ENCODE measurements around the gene PARK7. TPM values are rescaled to one million over a fixed set of nuclear protein-coding genes. Genes with fewer than 3 reads are reported as not detected.

Gene PARK7
- total and polyA plus RNA-seq, 4 donors, result 178 to 435 (median 375) TPM

DNA sequence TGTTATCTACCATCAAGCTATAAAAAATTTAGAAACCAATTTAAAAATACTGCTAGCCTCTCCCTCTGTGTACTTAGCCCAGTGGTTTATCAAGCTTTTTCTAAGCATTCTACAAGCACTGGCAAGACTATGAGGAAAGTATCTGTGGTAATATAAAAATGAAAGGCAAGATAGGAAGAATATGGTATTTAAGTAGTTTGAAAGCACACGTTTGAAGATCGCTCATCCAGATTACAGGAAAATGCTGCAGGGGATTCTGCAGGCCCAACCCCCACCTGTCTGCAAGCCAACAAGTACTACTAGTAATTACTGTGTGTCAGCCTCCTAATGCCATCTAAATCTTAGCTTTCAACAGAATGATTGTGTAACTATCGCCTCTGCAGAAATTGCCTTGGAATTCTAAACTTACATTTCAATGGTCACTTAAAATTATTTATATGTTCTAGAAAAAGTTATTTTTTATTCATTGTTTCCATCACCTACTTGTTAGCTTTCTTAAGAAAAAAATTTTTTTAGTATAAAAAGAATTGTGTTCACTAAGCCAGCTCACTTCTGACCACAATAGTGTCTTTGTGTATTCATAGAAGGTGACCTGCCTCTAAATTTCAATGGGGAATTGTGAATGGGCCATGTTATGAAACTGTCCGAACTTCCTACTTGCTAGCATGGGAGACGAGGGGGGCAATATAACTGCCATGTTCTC is 56.1 kb downstream of the PARK7 start:
- Histone ChIP-seq H3K27me3 (ENCODE audit: control insufficient read depth, insufficient read depth, low read length) (no peaks in the 10 kb centered on the region), H3K4me1 (ENCODE audit: control insufficient read depth, insufficient read depth, low read length) (peaks cover 10% of the 10 kb centered on the region), H3K9me3 (ENCODE audit: control insufficient read depth, insufficient read depth, low read length) (no peaks in the 10 kb centered on the region), H3K4me3 (ENCODE audit: low read depth, low read length) (no peak overlapping the region), H3K27ac (ENCODE audit: low read depth, low read length) (peak overlapping the region; percentile 67), H3K36me3 (ENCODE audit: control insufficient read depth, insufficient read depth, low read length) (peaks cover 9% of the 10 kb centered on the region)
- DNase-seq (ENCODE audit: low read depth in 4 of 6, low spot score in 6 of 6), result peak in 2 of 6 donors; percentile 48 to 59
- no CpG with 5 or more reads among the region's 5 CpGs for WGBS (ENCODE audit: insufficient coverage)

DNA sequence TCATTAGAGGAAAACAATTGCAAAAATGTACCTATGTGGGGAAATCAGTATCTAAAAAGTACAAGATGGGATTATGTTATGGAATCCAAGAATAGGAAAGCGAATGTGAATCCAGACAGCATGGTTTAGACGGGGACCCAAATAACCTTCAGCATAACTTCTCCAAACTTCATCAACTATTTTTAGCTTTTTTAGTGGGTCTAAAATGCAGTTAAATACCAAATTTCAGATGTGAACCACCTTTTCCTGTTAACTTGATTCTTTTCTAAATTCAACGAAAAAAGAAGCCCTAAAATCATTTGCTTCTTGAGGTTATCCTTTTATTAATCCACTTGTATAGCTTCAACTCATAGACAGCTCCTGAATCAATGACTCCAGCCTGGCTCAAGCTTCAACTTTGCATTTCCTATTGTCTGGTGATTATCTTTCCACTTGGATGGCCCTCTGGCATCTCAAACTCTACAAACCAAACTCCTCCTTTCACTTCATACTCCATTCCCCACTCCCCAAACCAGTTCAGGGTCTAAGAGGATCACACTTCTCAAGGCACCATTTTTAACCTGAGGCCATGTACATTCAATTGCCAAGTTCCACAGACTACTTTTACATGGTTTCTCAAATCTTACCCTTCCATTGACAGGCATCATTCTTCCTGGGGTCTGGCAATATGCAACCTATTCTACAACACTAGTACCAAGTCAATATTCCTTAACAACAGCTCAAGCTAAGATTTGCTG is 57.1 kb downstream of the PARK7 start:
- DNase-seq (ENCODE audit: low read depth in 4 of 6, low spot score in 6 of 6), result no peak
- H3K4me3 ChIP-seq (ENCODE audit: low read depth, low read length), result peak overlapping the region; percentile 6

DNA sequence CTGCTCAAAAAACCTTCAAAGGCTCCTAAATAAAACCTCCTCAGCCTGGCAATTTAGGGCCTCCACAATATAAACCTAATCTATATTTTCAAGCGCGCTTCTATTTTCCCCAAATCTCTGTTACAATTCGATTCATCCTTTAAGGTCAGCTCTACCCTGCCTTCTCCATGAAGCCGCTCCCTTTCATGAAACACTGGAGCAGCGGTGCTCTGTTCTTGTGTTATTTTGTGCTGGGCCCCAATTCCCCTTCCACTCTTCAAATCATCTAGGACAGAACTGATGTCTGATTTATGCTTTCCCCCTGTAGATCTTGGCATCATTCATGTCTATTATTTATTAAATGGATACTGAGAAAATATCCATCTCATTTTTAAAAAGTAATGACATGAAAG is 57.7 kb downstream of the PARK7 start:
- Histone ChIP-seq H3K4me1 (ENCODE audit: control insufficient read depth, insufficient read depth, low read length) (peaks cover 10% of the 10 kb centered on the region), H3K27me3 (ENCODE audit: control insufficient read depth, insufficient read depth, low read length) (no peaks in the 10 kb centered on the region), H3K27ac (ENCODE audit: low read depth, low read length) (peak overlapping the region; percentile 65), H3K4me3 (ENCODE audit: low read depth, low read length) (peak overlapping the region; percentile 6), H3K36me3 (ENCODE audit: control insufficient read depth, insufficient read depth, low read length) (no peaks in the 10 kb centered on the region), H3K9me3 (ENCODE audit: control insufficient read depth, insufficient read depth, low read length) (no peaks in the 10 kb centered on the region)
- 66% methylated on average over 5 of the region's 5 CpGs for WGBS (ENCODE audit: insufficient coverage)
- DNase-seq (ENCODE audit: low read depth in 4 of 6, low spot score in 6 of 6), result no peak

More for the DNA sequence above, 57.1 kb downstream of the PARK7 start:
- Histone ChIP-seq H3K36me3 (ENCODE audit: control insufficient read depth, insufficient read depth, low read length) (peaks cover 2% of the 10 kb centered on the region), H3K27ac (ENCODE audit: low read depth, low read length) (peak overlapping the region; percentile 65), H3K27me3 (ENCODE audit: control insufficient read depth, insufficient read depth, low read length) (no peaks in the 10 kb centered on the region), H3K4me1 (ENCODE audit: control insufficient read depth, insufficient read depth, low read length) (peaks cover 10% of the 10 kb centered on the region), H3K9me3 (ENCODE audit: control insufficient read depth, insufficient read depth, low read length) (no peaks in the 10 kb centered on the region)
- WGBS (ENCODE audit: insufficient coverage), result 25% methylated on average over 1 of the region's 3 CpGs

DNA sequence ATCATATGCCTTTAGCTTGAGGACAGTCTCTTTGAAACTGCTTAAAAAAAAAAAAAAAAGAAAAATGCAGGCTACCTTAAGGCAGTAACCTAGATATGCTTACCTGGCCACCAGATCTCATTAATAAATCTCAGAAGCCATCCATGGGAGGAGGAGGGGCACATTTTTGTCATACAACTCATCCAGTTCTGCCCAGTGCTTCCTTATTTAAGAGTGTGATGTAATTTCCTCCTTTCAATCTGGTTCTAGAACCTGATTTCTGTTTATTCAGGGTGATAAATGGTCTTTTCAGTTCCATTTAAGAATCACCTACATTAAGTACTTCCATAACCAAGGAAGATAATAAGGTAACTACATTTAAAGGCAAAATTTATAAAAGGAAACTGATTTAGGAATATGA is 58.5 kb downstream of the PARK7 start:
- Histone ChIP-seq H3K4me3 (ENCODE audit: low read depth, low read length) (no peak overlapping the region), H3K9me3 (ENCODE audit: control insufficient read depth, insufficient read depth, low read length) (no peaks in the 10 kb centered on the region), H3K36me3 (ENCODE audit: control insufficient read depth, insufficient read depth, low read length) (no peaks in the 10 kb centered on the region), H3K4me1 (ENCODE audit: control insufficient read depth, insufficient read depth, low read length) (peaks cover 10% of the 10 kb centered on the region), H3K27me3 (ENCODE audit: control insufficient read depth, insufficient read depth, low read length) (no peaks in the 10 kb centered on the region), H3K27ac (ENCODE audit: low read depth, low read length) (peak overlapping the region; percentile 65)
- DNase-seq (ENCODE audit: low read depth in 4 of 6, low spot score in 6 of 6), result no peak

DNA sequence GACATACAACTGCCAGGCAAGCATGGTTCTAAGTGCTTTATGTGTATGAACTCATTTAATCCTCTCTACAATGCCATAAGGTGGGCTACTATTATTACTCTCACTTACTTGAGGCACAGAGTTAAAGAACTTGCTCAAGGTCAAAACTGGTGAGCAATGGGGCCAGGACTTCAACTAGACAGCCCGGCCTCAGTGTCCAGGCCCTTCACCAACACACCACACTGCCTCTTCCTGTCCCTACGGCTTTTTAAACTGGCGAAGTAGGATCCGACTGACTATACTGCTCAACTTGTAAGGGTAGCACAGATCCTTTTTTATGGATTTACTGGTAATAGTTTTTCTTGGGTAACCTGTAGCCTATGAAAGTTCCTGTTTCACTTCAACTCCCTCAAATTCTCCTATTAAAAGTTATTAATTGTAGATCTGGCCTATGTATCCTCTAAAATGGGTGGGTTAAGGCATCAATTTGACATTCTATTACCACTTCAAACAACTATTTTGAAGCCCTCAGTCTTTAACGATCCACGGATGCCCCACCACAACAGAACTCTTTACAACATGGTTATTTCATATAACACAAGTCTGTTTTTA is 60.3 kb downstream of the PARK7 start:
- H3K4me3 ChIP-seq (ENCODE audit: low read depth, low read length), result peak overlapping the region; percentile 73
- H3K9me3 ChIP-seq (ENCODE audit: control insufficient read depth, insufficient read depth, low read length), result no peaks in the 10 kb centered on the region
- no peaks in the 10 kb centered on the region for H3K27me3 ChIP-seq (ENCODE audit: control insufficient read depth, insufficient read depth, low read length)
- peaks cover 12% of the 10 kb centered on the region for H3K4me1 ChIP-seq (ENCODE audit: control insufficient read depth, insufficient read depth, low read length)
- WGBS (ENCODE audit: insufficient coverage), result 50% methylated on average over 2 of the region's 6 CpGs
- no peak for DNase-seq (ENCODE audit: low read depth in 4 of 6, low spot score in 6 of 6)
- no peaks in the 10 kb centered on the region for H3K36me3 ChIP-seq (ENCODE audit: control insufficient read depth, insufficient read depth, low read length)
- H3K27ac ChIP-seq (ENCODE audit: low read depth, low read length), result no peak overlapping the region

DNA sequence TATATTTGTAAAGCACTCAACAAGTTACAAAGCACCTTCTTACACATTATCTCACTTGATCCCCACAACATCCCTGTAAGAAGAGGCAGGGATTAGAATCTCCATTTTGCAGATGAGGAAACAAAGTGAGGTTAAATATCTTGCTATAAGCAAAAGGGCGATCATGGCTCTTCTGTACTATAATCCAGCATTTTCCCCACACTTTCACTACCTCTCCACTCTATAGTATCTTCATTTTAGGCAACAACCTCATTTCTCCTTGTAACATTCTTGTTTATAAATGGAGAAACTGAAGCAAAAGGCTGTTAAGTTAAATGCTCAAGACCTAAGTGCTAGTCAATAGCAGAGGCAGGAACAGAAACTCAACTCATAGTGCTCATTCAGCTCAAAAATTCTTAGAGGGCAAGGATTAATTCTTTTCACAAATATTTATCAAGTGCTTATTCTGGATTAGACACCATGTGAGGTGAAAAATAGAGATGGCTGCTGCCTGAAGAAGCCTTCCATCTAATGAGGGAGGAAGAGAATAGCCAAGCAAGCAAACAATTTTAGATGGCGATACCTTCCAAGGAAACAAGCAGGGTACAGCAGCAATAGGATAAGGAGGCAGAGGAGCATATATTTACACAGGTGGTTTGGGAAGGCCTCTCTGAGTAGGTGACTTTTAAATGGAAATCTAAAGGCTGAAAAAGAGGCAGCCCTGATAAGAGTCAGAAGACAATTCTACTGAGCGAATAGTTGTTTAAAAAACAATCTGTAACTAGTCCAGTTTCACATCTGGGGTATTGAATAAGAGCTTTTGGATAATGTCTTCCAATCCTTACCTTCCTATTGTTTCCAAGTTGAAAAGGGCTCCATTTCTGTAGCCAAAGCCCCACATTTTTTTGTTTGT is 61.1 kb downstream of the PARK7 start:
- Histone ChIP-seq H3K9me3 (ENCODE audit: control insufficient read depth, insufficient read depth, low read length) (no peaks in the 10 kb centered on the region), H3K4me3 (ENCODE audit: low read depth, low read length) (peak overlapping the region; percentile 73), H3K36me3 (ENCODE audit: control insufficient read depth, insufficient read depth, low read length) (no peaks in the 10 kb centered on the region), H3K27me3 (ENCODE audit: control insufficient read depth, insufficient read depth, low read length) (no peaks in the 10 kb centered on the region), H3K4me1 (ENCODE audit: control insufficient read depth, insufficient read depth, low read length) (peaks cover 19% of the 10 kb centered on the region), H3K27ac (ENCODE audit: low read depth, low read length) (peak overlapping the region; percentile 78)
- no peak for DNase-seq (ENCODE audit: low read depth in 4 of 6, low spot score in 6 of 6)
- WGBS (ENCODE audit: insufficient coverage), result 63% methylated on average over 1 of the region's 3 CpGs

DNA sequence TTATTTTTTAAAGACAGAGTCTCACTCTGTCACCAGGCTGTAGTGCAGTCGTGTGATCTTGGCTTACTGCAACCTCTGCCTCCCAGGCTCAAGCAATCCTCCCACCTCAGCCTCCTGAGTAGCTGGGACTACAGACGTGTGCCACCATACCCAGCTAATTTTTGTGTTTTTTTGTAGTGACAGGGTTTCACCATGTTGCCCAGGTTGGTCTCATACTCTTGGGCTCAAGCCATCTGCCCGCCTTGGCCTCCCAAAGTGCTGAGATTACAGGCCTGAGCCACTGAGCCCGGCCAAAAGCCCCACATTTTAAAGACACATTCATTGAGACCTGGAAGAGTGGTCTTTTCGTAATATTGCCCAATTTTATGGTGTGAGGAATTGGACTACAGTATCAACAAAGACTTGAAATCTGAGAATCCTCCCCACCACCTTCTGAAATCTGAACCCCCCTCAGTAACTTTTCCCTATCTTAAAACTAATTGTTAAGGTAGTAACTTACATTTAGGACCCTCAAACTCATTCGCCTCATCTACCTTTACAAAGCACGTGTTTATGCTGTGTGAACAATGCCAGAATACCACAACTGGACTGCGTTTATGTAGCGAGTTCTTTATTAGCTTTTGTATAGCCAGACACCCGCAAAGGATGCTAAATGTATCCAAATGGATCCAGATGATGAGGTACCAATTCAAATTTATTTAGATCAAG is 61.9 kb downstream of the PARK7 start:
- WGBS (ENCODE audit: insufficient coverage), result 64% methylated on average over 3 of the region's 10 CpGs
- DNase-seq (ENCODE audit: low read depth in 4 of 6, low spot score in 6 of 6), result no peak
- peaks cover 19% of the 10 kb centered on the region for H3K4me1 ChIP-seq (ENCODE audit: control insufficient read depth, insufficient read depth, low read length)
- peak overlapping the region; percentile 73 for H3K4me3 ChIP-seq (ENCODE audit: low read depth, low read length)
- no peaks in the 10 kb centered on the region for H3K36me3 ChIP-seq (ENCODE audit: control insufficient read depth, insufficient read depth, low read length)
- no peaks in the 10 kb centered on the region for H3K9me3 ChIP-seq (ENCODE audit: control insufficient read depth, insufficient read depth, low read length)
- peak overlapping the region; percentile 78 for H3K27ac ChIP-seq (ENCODE audit: low read depth, low read length)
- H3K27me3 ChIP-seq (ENCODE audit: control insufficient read depth, insufficient read depth, low read length), result no peaks in the 10 kb centered on the region

DNA sequence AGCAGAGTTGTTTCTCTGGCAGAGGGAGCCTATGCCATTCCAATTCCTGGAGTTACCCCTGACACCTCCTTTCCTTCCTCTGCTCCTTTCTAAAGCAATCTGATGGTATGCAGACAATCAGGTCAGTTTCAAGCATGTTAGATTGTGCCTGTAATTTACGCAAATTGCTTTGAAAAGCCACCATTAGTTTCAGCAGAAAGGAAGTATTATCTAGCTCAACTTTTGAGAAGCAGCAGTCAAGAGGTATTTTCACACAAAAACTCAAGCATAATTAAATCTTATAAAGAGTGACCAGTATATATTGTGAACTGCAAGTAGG is 62.4 kb downstream of the PARK7 start:
- H3K9me3 ChIP-seq (ENCODE audit: control insufficient read depth, insufficient read depth, low read length), result no peaks in the 10 kb centered on the region
- peaks cover 19% of the 10 kb centered on the region for H3K4me1 ChIP-seq (ENCODE audit: control insufficient read depth, insufficient read depth, low read length)
- 60% methylated on average over 1 of the region's 1 CpG for WGBS (ENCODE audit: insufficient coverage)
- no peak for DNase-seq (ENCODE audit: low read depth in 4 of 6, low spot score in 6 of 6)
- H3K27me3 ChIP-seq (ENCODE audit: control insufficient read depth, insufficient read depth, low read length), result no peaks in the 10 kb centered on the region
- peak overlapping the region; percentile 73 for H3K4me3 ChIP-seq (ENCODE audit: low read depth, low read length)
- peak overlapping the region; percentile 78 for H3K27ac ChIP-seq (ENCODE audit: low read depth, low read length)
- H3K36me3 ChIP-seq (ENCODE audit: control insufficient read depth, insufficient read depth, low read length), result no peaks in the 10 kb centered on the region

DNA sequence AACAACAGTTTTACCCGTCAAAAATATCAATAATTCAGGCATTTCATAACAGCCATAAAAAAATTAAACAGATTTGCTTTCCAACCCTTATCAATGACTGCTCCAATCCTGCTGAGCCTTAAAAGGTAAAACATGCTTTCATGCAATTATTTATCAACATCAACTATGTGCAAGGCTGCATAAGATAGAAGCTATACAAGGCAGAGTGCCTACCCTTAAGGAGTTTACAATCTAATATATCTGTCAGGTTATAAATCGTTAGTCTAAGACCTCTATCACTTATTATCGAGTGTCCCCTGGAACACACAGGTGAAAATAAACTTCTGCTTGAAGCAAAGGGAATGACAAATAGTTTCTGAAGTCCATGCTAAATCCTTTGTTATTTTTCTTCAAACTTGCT is 62.8 kb downstream of the PARK7 start:
- peak overlapping the region; percentile 73 for H3K4me3 ChIP-seq (ENCODE audit: low read depth, low read length)
- H3K27ac ChIP-seq (ENCODE audit: low read depth, low read length), result peak overlapping the region; percentile 78
- H3K4me1 ChIP-seq (ENCODE audit: control insufficient read depth, insufficient read depth, low read length), result peaks cover 19% of the 10 kb centered on the region
- 80% methylated on average over 1 of the region's 3 CpGs for WGBS (ENCODE audit: insufficient coverage)
- H3K36me3 ChIP-seq (ENCODE audit: control insufficient read depth, insufficient read depth, low read length), result no peaks in the 10 kb centered on the region
- no peak for DNase-seq (ENCODE audit: low read depth in 4 of 6, low spot score in 6 of 6)
- H3K27me3 ChIP-seq (ENCODE audit: control insufficient read depth, insufficient read depth, low read length), result no peaks in the 10 kb centered on the region
- H3K9me3 ChIP-seq (ENCODE audit: control insufficient read depth, insufficient read depth, low read length), result no peaks in the 10 kb centered on the region

All from spinal cord (tissue), 10 donors.